Activated B cell treated with CpG ODN at 0.5 μM for 24 hours (primary cell): ENCODE data around the gene ABCE1. TPM values are rescaled to one million over a fixed set of nuclear protein-coding genes. Genes with fewer than 3 reads are reported as not detected.
A peak's percentile ranks its signal among the peaks of the same experiment; 100 is the strongest.

Experiments
- ATAC-seq: fragments of 200-7000 bp; cut with Tn5 transposase; one replicate; pipeline ENCODE4 v1.10.0; 2021; ENCODE audit warnings: low read depth, mild to moderate bottlenecking, moderate library complexity
- CTCF ChIA-PET: fragments of 350-600 bp; sonication (Branson Sonifier 250); formaldehyde crosslinking; loops from one replicate; lab custom pipeline; 2021; ENCODE audit warnings: antibody characterized with exemption; lab: Charles Lee
- POLR2A ChIA-PET: fragments of 350-600 bp; sonication (Branson Sonifier 250); formaldehyde crosslinking; loops from one replicate; lab custom pipeline; 2021; ENCODE audit warnings: antibody characterized with exemption; lab: Charles Lee
- DNase-seq: peaks from one replicate; pipeline ENCODE4 v3.0.0; 2022
- H3K27ac Mint-ChIP-seq: one replicate; pipeline ENCODE4 v1.8.0; 2020; ENCODE audit warnings: mixed read lengths
- H3K27me3 Mint-ChIP-seq: one replicate; pipeline ENCODE4 v1.8.0; 2021; ENCODE audit warnings: mixed read lengths
- H3K36me3 Mint-ChIP-seq: one replicate; pipeline ENCODE4 v1.8.0; 2021; ENCODE audit warnings: low read depth, mixed read lengths
- H3K4me1 Mint-ChIP-seq: one replicate; pipeline ENCODE4 v1.8.0; 2021; ENCODE audit warnings: mixed read lengths
- H3K4me3 Mint-ChIP-seq: one replicate; pipeline ENCODE4 v1.8.0; 2020; ENCODE audit warnings: mild to moderate bottlenecking, mixed read lengths
- H3K9me3 Mint-ChIP-seq: one replicate; pipeline ENCODE4 v1.8.0; 2020; ENCODE audit warnings: mixed read lengths
- intact Hi-C: fragments of 100-400 bp; cut with micrococcal nuclease; formaldehyde crosslinking; loops from one replicate; pipeline ENCODE4 v1.15.1; 2024
- total RNA-seq: library from RNA; stranded (reverse); gene quantifications from 2 replicates; pipeline ENCODE4 v1.2.3, GENCODE V29; 2022
- TF ChIP-seq, protein P1 (sequence below): fragments of 200-600 bp; IDR thresholded peaks from one replicate; pipeline ENCODE4 v1.8.0; 2022; ENCODE audit warnings: antibody characterized with exemption, mild to moderate bottlenecking

The ABCE1 gene
- total RNA-seq, 1 donor from 2014 or later, result 81.6 TPM

DNA sequence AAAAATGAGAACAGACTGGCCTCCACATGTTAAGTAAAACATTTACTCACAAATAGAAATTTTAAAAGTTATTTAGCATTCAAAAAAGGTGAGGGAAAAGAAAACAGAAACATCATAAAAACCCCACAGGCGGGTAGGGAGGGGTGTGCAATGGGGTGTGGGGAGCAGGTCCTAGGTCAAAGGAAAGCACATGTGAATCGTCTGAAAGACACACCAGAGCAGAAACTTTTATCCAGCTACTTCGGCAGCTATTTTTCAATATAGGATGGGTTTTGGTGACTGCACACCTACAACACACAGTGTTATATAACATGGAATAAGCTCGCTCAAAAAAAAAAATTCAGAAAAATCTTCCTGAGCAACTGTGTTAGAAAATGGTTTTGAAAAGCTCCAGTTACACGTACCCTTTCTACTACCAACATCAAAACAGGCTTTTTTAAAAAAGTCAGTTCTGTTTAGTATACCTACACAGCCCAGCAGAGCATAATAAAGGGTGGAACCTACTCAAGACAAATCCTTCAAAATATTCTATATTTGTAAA lies 80.7 kb downstream of the ABCE1 start:
- H3K4me3 Mint-ChIP-seq, result peak overlapping the region; percentile 89
- no peaks in the 10 kb centered on the region for H3K27me3 Mint-ChIP-seq
- peaks cover 18% of the 10 kb centered on the region for H3K36me3 Mint-ChIP-seq
- no peak for ATAC-seq
- H3K9me3 Mint-ChIP-seq, result no peaks in the 10 kb centered on the region
- no peak for DNase-seq
- ChIA-PET CTCF (no interaction called here), POLR2A (interaction anchor here (0.6 to 3.7 kb wide), 7 partner anchors 10 to 440 kb away, joined by 3 to 37 read pairs (median 5); partner anchors contain the start of genes ABCE1, ANAPC10 and MMAA)
- intact Hi-C loops, result loop anchor here (1.0 to 5.0 kb wide), 3 partner anchors 10 to 1992 kb away; partner anchors contain the start of gene LSM6
- peaks cover 38% of the 10 kb centered on the region for H3K4me1 Mint-ChIP-seq
- TF ChIP-seq, protein P1, sequence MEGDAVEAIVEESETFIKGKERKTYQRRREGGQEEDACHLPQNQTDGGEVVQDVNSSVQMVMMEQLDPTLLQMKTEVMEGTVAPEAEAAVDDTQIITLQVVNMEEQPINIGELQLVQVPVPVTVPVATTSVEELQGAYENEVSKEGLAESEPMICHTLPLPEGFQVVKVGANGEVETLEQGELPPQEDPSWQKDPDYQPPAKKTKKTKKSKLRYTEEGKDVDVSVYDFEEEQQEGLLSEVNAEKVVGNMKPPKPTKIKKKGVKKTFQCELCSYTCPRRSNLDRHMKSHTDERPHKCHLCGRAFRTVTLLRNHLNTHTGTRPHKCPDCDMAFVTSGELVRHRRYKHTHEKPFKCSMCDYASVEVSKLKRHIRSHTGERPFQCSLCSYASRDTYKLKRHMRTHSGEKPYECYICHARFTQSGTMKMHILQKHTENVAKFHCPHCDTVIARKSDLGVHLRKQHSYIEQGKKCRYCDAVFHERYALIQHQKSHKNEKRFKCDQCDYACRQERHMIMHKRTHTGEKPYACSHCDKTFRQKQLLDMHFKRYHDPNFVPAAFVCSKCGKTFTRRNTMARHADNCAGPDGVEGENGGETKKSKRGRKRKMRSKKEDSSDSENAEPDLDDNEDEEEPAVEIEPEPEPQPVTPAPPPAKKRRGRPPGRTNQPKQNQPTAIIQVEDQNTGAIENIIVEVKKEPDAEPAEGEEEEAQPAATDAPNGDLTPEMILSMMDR, result no peak
- peak overlapping the region; percentile 93 for H3K27ac Mint-ChIP-seq

Other genes with a start within 250 kb of the ABCE1 start
- gene ANAPC10, start 115 bp upstream of the ABCE1 start, total RNA-seq, result 18.2 and 21.8 TPM in 2 replicates
- gene OTUD4, start 82.3 kb downstream of the ABCE1 start, total RNA-seq, result 45.2 and 47.3 TPM in 2 replicates